GM12878 (cell line): ENCODE results near the gene ACTBL2. TPM values are rescaled to one million over a fixed set of nuclear protein-coding genes. Genes with fewer than 3 reads are reported as not detected.

Source experiments
- ATAC-seq: fragments of 200-7000 bp; cut with Tn5 transposase; 3 replicates; pipeline ENCODE4 v1.9.1; 2020; ENCODE audit warnings: mild to moderate bottlenecking, moderate library complexity
- BruUV-seq: library from RNA; stranded (reverse); fragments of 400-500 nt; replicated peaks from 2 replicates; lab custom pipeline; 2021; lab: Mats Ljungman, UMichigan
- CTCF ChIA-PET: fragments of 300-600 bp; sonication (Branson Sonifier 250); formaldehyde crosslinking; extraction: SDS; loops from one replicate; lab custom pipeline; 2021; ENCODE audit warnings: inconsistent platforms; lab: Yijun Ruan, JAX
- POLR2A ChIA-PET: fragments of 350-600 bp; formaldehyde crosslinking; extraction: SDS; loops from one replicate; lab custom pipeline; 2021; ENCODE audit warnings: inconsistent platforms; lab: Charles Lee
- RAD21 ChIA-PET: fragments of 300-600 bp; sonication (Branson Sonifier 250); formaldehyde crosslinking; loops from one replicate; lab custom pipeline; 2023; ENCODE audit warnings: antibody characterized with exemption; ENCODE audit not compliant: unreplicated experiment; lab: Charles Lee
- SMC1A ChIA-PET: fragments of 300-600 bp; sonication (Branson Sonifier 250); formaldehyde crosslinking; loops from one replicate; lab custom pipeline; 2023; ENCODE audit not compliant: unreplicated experiment, uncharacterized antibody; lab: Charles Lee
- DNase-seq: peaks from one replicate; pipeline ENCODE4 v3.0.0-alpha.2; 2011; ENCODE audit warnings: low read depth, low spot score
- FAIRE-seq: peaks from 3 replicates; lab custom pipeline; 2011; peaks lifted over from hg19 to GRCh38; lab: Jason Lieb, UNC
- H2AFZ ChIP-seq: 2 replicates; pipeline ENCODE4 v1.6.0; 2011; ENCODE audit warnings: low read depth, low read length, control low read depth; ENCODE audit not compliant: control insufficient read depth
- H3K27ac ChIP-seq: 2 replicates; pipeline ENCODE4 v1.5.1; 2011; ENCODE audit warnings: control low read depth; ENCODE audit not compliant: control insufficient read depth, insufficient read depth
- H3K27me3 ChIP-seq, 2 experiments: replicated peaks in 1 of 2; 2 replicates each; pipeline versions ENCODE4 v1.6.0 to v1.6.1; 2011; ENCODE audit warnings: low read length in 1 of 2; ENCODE audit not compliant: control insufficient read depth in 2 of 2, insufficient read depth in 2 of 2
- H3K36me3 ChIP-seq, 2 experiments: 2 replicates each; pipeline ENCODE4 v1.5.1; 2011; ENCODE audit warnings: low read length in 1 of 2; ENCODE audit not compliant: control insufficient read depth in 2 of 2, insufficient read depth in 2 of 2
- H3K4me1 ChIP-seq: 2 replicates; pipeline ENCODE4 v1.6.1; 2011; ENCODE audit warnings: mild to moderate bottlenecking, low read length, moderate library complexity, mixed read lengths; ENCODE audit not compliant: control insufficient read depth, insufficient read depth
- H3K4me2 ChIP-seq: 2 replicates; pipeline ENCODE4 v1.6.0; 2011; ENCODE audit warnings: control low read depth; ENCODE audit not compliant: control insufficient read depth, insufficient read depth
- H3K4me3 ChIP-seq: fragments of 200-600 bp; sonication (generic); 2 replicates; pipeline ENCODE4 v1.5.1; 2016
- H3K79me2 ChIP-seq: 2 replicates; pipeline ENCODE4 v1.6.0; 2011; ENCODE audit warnings: low read length; ENCODE audit not compliant: control insufficient read depth, insufficient read depth
- H3K9ac ChIP-seq: 2 replicates; pipeline ENCODE4 v1.8.0; 2011; ENCODE audit warnings: low read length, control low read depth, mixed read lengths; ENCODE audit not compliant: control insufficient read depth, insufficient read depth
- H3K9me3 ChIP-seq: replicated peaks from 3 replicates; pipeline ENCODE4 v1.5.1; 2011; ENCODE audit warnings: mild to moderate bottlenecking, low read length; ENCODE audit not compliant: control insufficient read depth, insufficient read depth
- H4K20me1 ChIP-seq: 2 replicates; pipeline ENCODE4 v1.6.0; 2011; ENCODE audit not compliant: control insufficient read depth, insufficient read depth
- BRCA1 ChIP-seq: IDR thresholded peaks from 2 replicates; pipeline ENCODE4 v1.6.1; 2011; ENCODE audit warnings: low read depth, low read length, improper control_type of control experiment
- E2F4 ChIP-seq: IDR thresholded peaks from 2 replicates; pipeline ENCODE4 v1.6.1; 2012; ENCODE audit warnings: low read depth, low read length, improper control_type of control experiment
- EP300 ChIP-seq, 2 experiments: fragments of 150-350 bp in 1 of 2; IDR thresholded peaks; 2 replicates each; pipeline ENCODE4 v1.6.1; 2011 to 2012; ENCODE audit warnings: low read depth in 2 of 2, low read length in 2 of 2, borderline replicate concordance in 1 of 2, improper control_type of control experiment in 1 of 2, inconsistent platforms in 1 of 2; ENCODE audit not compliant: control insufficient read depth in 1 of 2
- ESRRA ChIP-seq: IDR thresholded peaks from 2 replicates; pipeline ENCODE4 v1.6.1; 2012; ENCODE audit warnings: mild to moderate bottlenecking, low read length, improper control_type of control experiment
- NBN ChIP-seq: fragments of 450-650 bp; IDR thresholded peaks from 2 replicates; pipeline ENCODE4 v1.6.1; 2016
- NFYA ChIP-seq: IDR thresholded peaks from 2 replicates; pipeline ENCODE4 v1.6.1; 2011; ENCODE audit warnings: low read depth, mild to moderate bottlenecking, low read length, improper control_type of control experiment, borderline replicate concordance
- POLR2AphosphoS2 ChIP-seq: IDR thresholded peaks from 2 replicates; pipeline ENCODE4 v1.6.1; 2011; ENCODE audit warnings: low read depth, mild to moderate bottlenecking, low read length, improper control_type of control experiment, moderate library complexity
- RELB ChIP-seq: fragments of 450-650 bp; IDR thresholded peaks from 2 replicates; pipeline ENCODE4 v1.6.1; 2017; ENCODE audit warnings: low read depth, mild to moderate bottlenecking, moderate library complexity
- TAF1 ChIP-seq: IDR thresholded peaks from 2 replicates; pipeline ENCODE4 v1.6.1; 2011; ENCODE audit warnings: mild to moderate bottlenecking, low read depth, low read length, borderline replicate concordance
- ZBTB11 ChIP-seq: fragments of 450-650 bp; formaldehyde crosslinking; IDR thresholded peaks from 2 replicates; pipeline ENCODE4 v1.5.0; 2022; ENCODE audit warnings: mild to moderate bottlenecking, missing genetic modification characterization
- ZNF207 ChIP-seq: fragments of 450-650 bp; IDR thresholded peaks from 2 replicates; pipeline ENCODE4 v1.6.1; 2014; ENCODE audit warnings: antibody characterized with exemption, mild to moderate bottlenecking, borderline replicate concordance
- ZNF217 ChIP-seq: fragments of 450-650 bp; IDR thresholded peaks from 2 replicates; pipeline ENCODE4 v1.6.1; 2017; ENCODE audit warnings: antibody characterized with exemption, mild to moderate bottlenecking
- WGBS: methylation state at CpG from one replicate; pipeline ENCODE4 v1.1.6; 2016; ENCODE audit warnings: low lambda C conversion rate; ENCODE audit not compliant: insufficient replicate concordance, insufficient coverage; ENCODE audit errors: missing lambda C conversion rate; 5-methylcytosine and 5-hydroxymethylcytosine counted together
- in situ Hi-C: fragments of 300-500 bp; cut with MboI; formaldehyde crosslinking; loops from 9 replicates; pipeline ENCODE4 v1.14.3; 2018; ENCODE audit warnings: mixed read lengths
- intact Hi-C: fragments of 100-400 bp; cut with micrococcal nuclease; formaldehyde crosslinking; loops from one replicate; pipeline ENCODE4 v1.14.2; 2022; ENCODE audit not compliant: unreplicated experiment
- polyA plus RNA-seq, 11 experiments: library from polyadenylated mRNA; depleted of rRNA in 4 of 11; unstranded in 6 of 11; stranded (reverse) in 5 of 11; fragments of >200 nt; fragmentation: Nextera tagmentation in 4 of 11; fragmentation: Illumina TruSeq in 1 of 11; extraction: Ambion mirVana in 4 of 11; extraction: Trizol in 1 of 11; gene quantifications; 1 replicate in 1 of 11; 2 replicates in 10 of 11; pipeline versions ENCODE4 v1.2.1 to v1.2.3, GENCODE V29; 2011 to 2016; ENCODE audit warnings: inconsistent platforms in 2 of 11, missing spikeins in 2 of 11, low read depth in 1 of 11
- total RNA-seq, 4 experiments: library from RNA; depleted of rRNA in 3 of 4; stranded (reverse); fragments of >200 nt in 3 of 4; fragmentation: Illumina TruSeq in 1 of 4; extraction: Trizol in 1 of 4; gene quantifications; 2 replicates each; pipeline versions ENCODE4 v1.2.1 to v1.2.3, GENCODE V29; 2013 to 2021
- TF ChIP-seq, protein P1 (sequence below): fragments of 450-650 bp; IDR thresholded peaks from 2 replicates; pipeline ENCODE4 v1.6.1; 2018; ENCODE audit warnings: mild to moderate bottlenecking, low read depth, moderate library complexity; ENCODE audit not compliant: partially characterized antibody

ACTBL2 gene
- total and polyA plus RNA-seq, 10 of the 15 experiments (the other 5 are each of a cell fraction or from before 2014, with no cell fraction given), result 0.04 to 0.06 (median 0.04) TPM; not detected in 7

DNA sequence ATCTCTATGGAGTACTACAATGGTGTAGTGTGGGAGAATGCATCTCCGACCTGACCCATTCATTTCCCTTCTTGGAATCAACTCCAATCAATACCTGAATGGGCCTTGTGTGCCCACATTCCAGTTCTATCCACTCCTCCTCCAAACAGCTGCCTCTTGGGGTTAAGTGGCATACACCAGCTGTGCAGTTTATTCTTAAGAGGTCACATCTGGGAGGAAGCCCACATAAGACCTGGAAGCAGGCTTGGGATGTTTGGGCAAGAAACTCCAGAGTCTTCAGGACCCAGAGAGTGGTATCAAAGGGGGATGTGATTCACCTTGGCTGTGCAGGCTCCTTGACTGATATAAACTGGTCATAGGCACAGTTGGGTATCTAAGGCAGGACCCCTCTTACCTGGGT, 46.0 kb downstream of the ACTBL2 start:
- H3K36me3 ChIP-seq, result no peaks in the 10 kb centered on the region
- no peak overlapping the region for H3K4me3 ChIP-seq
- peaks cover 1 to 5% of the 10 kb centered on the region in 2 experiments; a peak in 1 of 4 replicates for H3K27me3 ChIP-seq
- no peak for FAIRE-seq
- TF ChIP-seq BRCA1 (no peak), TAF1 (no peak), E2F4 (no peak), ESRRA (no peak), EP300 (IDR thresholded peaks at IDR 0.05; ENCODE audit: borderline replicate concordance in 1 of 2, control insufficient read depth in 1 of 2, low read depth in 2 of 2, low read length in 2 of 2) (no peak), ZBTB11 (no peak), ZNF207 (no peak), NBN (no peak), NFYA (no peak), ZNF217 (no peak), POLR2AphosphoS2 (no peak), RELB (no peak)
- TF ChIP-seq, protein P1, sequence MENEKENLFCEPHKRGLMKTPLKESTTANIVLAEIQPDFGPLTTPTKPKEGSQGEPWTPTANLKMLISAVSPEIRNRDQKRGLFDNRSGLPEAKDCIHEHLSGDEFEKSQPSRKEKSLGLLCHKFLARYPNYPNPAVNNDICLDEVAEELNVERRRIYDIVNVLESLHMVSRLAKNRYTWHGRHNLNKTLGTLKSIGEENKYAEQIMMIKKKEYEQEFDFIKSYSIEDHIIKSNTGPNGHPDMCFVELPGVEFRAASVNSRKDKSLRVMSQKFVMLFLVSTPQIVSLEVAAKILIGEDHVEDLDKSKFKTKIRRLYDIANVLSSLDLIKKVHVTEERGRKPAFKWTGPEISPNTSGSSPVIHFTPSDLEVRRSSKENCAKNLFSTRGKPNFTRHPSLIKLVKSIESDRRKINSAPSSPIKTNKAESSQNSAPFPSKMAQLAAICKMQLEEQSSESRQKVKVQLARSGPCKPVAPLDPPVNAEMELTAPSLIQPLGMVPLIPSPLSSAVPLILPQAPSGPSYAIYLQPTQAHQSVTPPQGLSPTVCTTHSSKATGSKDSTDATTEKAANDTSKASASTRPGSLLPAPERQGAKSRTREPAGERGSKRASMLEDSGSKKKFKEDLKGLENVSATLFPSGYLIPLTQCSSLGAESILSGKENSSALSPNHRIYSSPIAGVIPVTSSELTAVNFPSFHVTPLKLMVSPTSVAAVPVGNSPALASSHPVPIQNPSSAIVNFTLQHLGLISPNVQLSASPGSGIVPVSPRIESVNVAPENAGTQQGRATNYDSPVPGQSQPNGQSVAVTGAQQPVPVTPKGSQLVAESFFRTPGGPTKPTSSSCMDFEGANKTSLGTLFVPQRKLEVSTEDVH, result no peak
- RAD21 ChIA-PET, result interaction anchor here (0.9 kb wide), 1 partner anchor 9 kb away, joined by 3 read pairs; no protein-coding TSS in a partner anchor
- no peaks in the 10 kb centered on the region for H3K4me1 ChIP-seq
- no peak overlapping the region for H3K4me2 ChIP-seq
- POLR2A ChIA-PET, result no interaction called here
- WGBS, result 0% methylated on average over 1 of the region's 1 CpG
- H3K79me2 ChIP-seq, result no peaks in the 10 kb centered on the region
- H3K9ac ChIP-seq, result no peak overlapping the region
- no peaks in the 10 kb centered on the region for H3K9me3 ChIP-seq
- no peak overlapping the region for H3K27ac ChIP-seq
- in situ Hi-C loops, result no loop called here
- DNase-seq, result no peak
- H2AFZ ChIP-seq, result no peak overlapping the region
- CTCF ChIA-PET, result no interaction called here
- SMC1A ChIA-PET, result interaction anchor here (0.9 kb wide), 1 partner anchor 9 kb away, joined by 3 read pairs; no protein-coding TSS in a partner anchor
- H4K20me1 ChIP-seq, result no peaks in the 10 kb centered on the region
- BruUV-seq, result no TSS peak
- ATAC-seq, result no peak
- intact Hi-C loops, result loop anchor here (10.0 kb wide), 1 partner anchor 58 kb away; no protein-coding TSS in a partner anchor
